H9 (cell line): Measurements from ENCODE around the gene NLE1. TPM values are rescaled to one million over a fixed set of nuclear protein-coding genes. Genes with fewer than 3 reads are reported as not detected.
"Not testable (repeated sequence)": the region's sequence is repeated elsewhere in the genome, so short reads cannot be mapped to it uniquely, and the experiment has no call there.

ENCODE experiments used
- DNase-seq: peaks from one replicate; pipeline ENCODE4 v3.0.0-alpha.2; 2017
- H2AFZ ChIP-seq: one replicate; pipeline ENCODE4 v1.6.1; 2013; ENCODE audit warnings: mild to moderate bottlenecking, low read length, control low read depth, moderate library complexity
- H2AK5ac ChIP-seq: 2 replicates; pipeline ENCODE4 v1.6.1; 2013; ENCODE audit warnings: low read length, control low read depth, mixed read lengths; ENCODE audit not compliant: insufficient read length
- H2BK120ac ChIP-seq: one replicate; pipeline ENCODE4 v1.6.1; 2013; ENCODE audit warnings: low read depth, mild to moderate bottlenecking, low read length, control low read depth, inconsistent platforms; ENCODE audit not compliant: poor library complexity, severe bottlenecking
- H2BK12ac ChIP-seq: 2 replicates; pipeline ENCODE4 v1.6.1; 2013; ENCODE audit warnings: low read length, control low read depth, mixed read lengths, low read depth; ENCODE audit not compliant: insufficient read length
- H2BK15ac ChIP-seq: 2 replicates; pipeline ENCODE4 v1.6.1; 2013; ENCODE audit warnings: low read depth, low read length, control low read depth
- H2BK20ac ChIP-seq: one replicate; pipeline ENCODE4 v1.6.1; 2013; ENCODE audit warnings: low read depth, mild to moderate bottlenecking, low read length, control low read depth, inconsistent platforms; ENCODE audit not compliant: poor library complexity, severe bottlenecking
- H2BK5ac ChIP-seq: 2 replicates; pipeline ENCODE4 v1.6.1; 2013; ENCODE audit warnings: low read length, control low read depth, mixed read lengths; ENCODE audit not compliant: insufficient read length
- H3K14ac ChIP-seq: 2 replicates; pipeline ENCODE4 v1.6.1; 2013; ENCODE audit warnings: low read length, control low read depth; ENCODE audit not compliant: insufficient read depth
- H3K18ac ChIP-seq: 2 replicates; pipeline ENCODE4 v1.6.1; 2013; ENCODE audit warnings: low read depth, mild to moderate bottlenecking, mixed read lengths, low read length, control low read depth; ENCODE audit not compliant: insufficient read length
- H3K23ac ChIP-seq: 2 replicates; pipeline ENCODE4 v1.6.1; 2013; ENCODE audit warnings: low read length, control low read depth, mixed read lengths, low read depth; ENCODE audit not compliant: insufficient read length
- H3K23me2 ChIP-seq: 2 replicates; pipeline ENCODE4 v1.6.1; 2013; ENCODE audit warnings: low read depth, mild to moderate bottlenecking, mixed read lengths, low read length, control low read depth; ENCODE audit not compliant: insufficient read length, poor library complexity, severe bottlenecking
- H3K27ac ChIP-seq: 2 replicates; pipeline ENCODE4 v1.5.1; 2013; ENCODE audit warnings: low read length, control low read depth, mixed read lengths, low read depth; ENCODE audit not compliant: insufficient read length
- H3K27me3 ChIP-seq: 2 replicates; pipeline ENCODE4 v1.6.1; 2013; ENCODE audit warnings: low read length, control low read depth, inconsistent platforms; ENCODE audit not compliant: insufficient read depth
- H3K4ac ChIP-seq: 2 replicates; pipeline ENCODE4 v1.6.1; 2013; ENCODE audit warnings: low read depth, mild to moderate bottlenecking, control low read depth, inconsistent platforms, low read length, moderate library complexity
- H3K4me1 ChIP-seq: 2 replicates; pipeline ENCODE4 v1.6.1; 2013; ENCODE audit warnings: low read length, control low read depth, inconsistent platforms; ENCODE audit not compliant: insufficient read depth
- H3K4me2 ChIP-seq: 2 replicates; pipeline ENCODE4 v1.6.1; 2013; ENCODE audit warnings: low read length, control low read depth, mixed read lengths; ENCODE audit not compliant: insufficient read length, insufficient read depth
- H3K56ac ChIP-seq: 2 replicates; pipeline ENCODE4 v1.6.1; 2013; ENCODE audit warnings: low read depth, mild to moderate bottlenecking, mixed read lengths, low read length, control low read depth; ENCODE audit not compliant: insufficient read length
- H3K79me1 ChIP-seq: 2 replicates; pipeline ENCODE4 v1.6.1; 2013; ENCODE audit warnings: low read depth, mild to moderate bottlenecking, moderate library complexity, low read length, control low read depth, inconsistent platforms; ENCODE audit not compliant: insufficient read depth, poor library complexity, severe bottlenecking
- H3K79me2 ChIP-seq: 2 replicates; pipeline ENCODE4 v1.6.1; 2013; ENCODE audit warnings: low read length, control low read depth, inconsistent platforms; ENCODE audit not compliant: insufficient read depth
- H3K9ac ChIP-seq: 2 replicates; pipeline ENCODE4 v1.6.1; 2013; ENCODE audit warnings: low read length, control low read depth, mixed read lengths; ENCODE audit not compliant: insufficient read length; ENCODE audit errors: extremely low read depth
- H3K9me3 ChIP-seq: one replicate; pipeline ENCODE4 v1.6.1; 2013; ENCODE audit warnings: low read depth, low read length, inconsistent platforms; ENCODE audit not compliant: control insufficient read depth
- H3T11ph ChIP-seq: one replicate; pipeline ENCODE4 v1.6.1; 2013; ENCODE audit warnings: mild to moderate bottlenecking, low read length, control low read depth, inconsistent platforms
- H4K20me1 ChIP-seq: one replicate; pipeline ENCODE4 v1.6.1; 2013; ENCODE audit not compliant: control insufficient read depth, insufficient read length, insufficient read depth
- H4K5ac ChIP-seq: 2 replicates; pipeline ENCODE4 v1.6.1; 2013; ENCODE audit warnings: low read depth, mild to moderate bottlenecking, mixed read lengths, low read length, control low read depth; ENCODE audit not compliant: insufficient read length
- H4K8ac ChIP-seq: replicated peaks from 2 replicates; pipeline ENCODE4 v1.6.1; 2013; ENCODE audit warnings: low read length, control low read depth, mixed read lengths, low read depth; ENCODE audit not compliant: insufficient read length
- H4K91ac ChIP-seq: 2 replicates; pipeline ENCODE4 v1.6.1; 2013; ENCODE audit warnings: low read depth, mild to moderate bottlenecking, moderate library complexity, mixed read lengths, low read length, control low read depth; ENCODE audit not compliant: insufficient read length
- H3K27ac Mint-ChIP-seq, 3 experiments: 2 replicates in 2 of 3; 3 replicates in 1 of 3; pipeline ENCODE4 v1.8.0; 2020 to 2021; ENCODE audit warnings: mixed read lengths in 3 of 3, mild to moderate bottlenecking in 1 of 3, moderate library complexity in 1 of 3
- H3K27me3 Mint-ChIP-seq: 2 replicates; pipeline ENCODE4 v1.8.0; 2021; ENCODE audit warnings: low read depth, mild to moderate bottlenecking, moderate library complexity, mixed read lengths
- H3K36me3 Mint-ChIP-seq, 3 experiments: 2 replicates in 2 of 3; 3 replicates in 1 of 3; pipeline ENCODE4 v1.8.0; 2020 to 2021; ENCODE audit warnings: low read depth in 3 of 3, mixed read lengths in 3 of 3; ENCODE audit not compliant: insufficient read depth in 1 of 3
- H3K4me1 Mint-ChIP-seq, 2 experiments: 2 replicates each; pipeline ENCODE4 v1.8.0; 2020; ENCODE audit warnings: mixed read lengths in 2 of 2
- H3K4me3 Mint-ChIP-seq, 2 experiments: 2 replicates in 1 of 2; 3 replicates in 1 of 2; pipeline ENCODE4 v1.8.0; 2020 to 2021; ENCODE audit warnings: mild to moderate bottlenecking in 2 of 2, mixed read lengths in 2 of 2, moderate library complexity in 1 of 2
- H3K9me3 Mint-ChIP-seq, 2 experiments: 2 replicates in 1 of 2; 3 replicates in 1 of 2; pipeline ENCODE4 v1.8.0; 2020; ENCODE audit warnings: mild to moderate bottlenecking in 2 of 2, mixed read lengths in 2 of 2, moderate library complexity in 1 of 2
- CTCF ChIP-seq: fragments of 200-600 bp; sonication (generic); conservative IDR thresholded peaks from 3 replicates; pipeline ENCODE4 v1.8.0; 2021; ENCODE audit warnings: antibody characterized with exemption, mild to moderate bottlenecking
- WGBS: extraction: QIAGEN DNeasy Blood & Tissue Kit; methylation state at CpG from one replicate; pipeline ENCODE4 v1.1.7; 2013; ENCODE audit warnings: missing lambda C conversion rate, low lambda C conversion rate, mixed read lengths; ENCODE audit not compliant: insufficient read length; ENCODE audit errors: extremely low coverage; 5-methylcytosine and 5-hydroxymethylcytosine counted together
- total RNA-seq: library from RNA; stranded (reverse); gene quantifications from 2 replicates; pipeline ENCODE4 v1.2.1, GENCODE V29; 2021

NLE1 gene
- total RNA-seq, 1 experiment from 2014 or later = 43.9 TPM

- no peak overlapping the region for H3K9ac ChIP-seq
- no peaks in the 10 kb centered on the region for H3K27me3 ChIP-seq
- H2AK5ac ChIP-seq = no peak overlapping the region
- H3K27ac ChIP-seq = no peak overlapping the region
- Mint-ChIP-seq H3K4me3 (no peak overlapping the region), H3K9me3 (no peaks in the 10 kb centered on the region), H3K4me1 (peaks cover under 1 to 3% of the 10 kb centered on the region in 2 experiments; a peak in 1 of 4 replicates), H3K27me3 (no peaks in the 10 kb centered on the region), H3K27ac (peak overlapping the region in 1 of 3 experiments; percentile 52; a peak in 2 of 7 replicates), H3K36me3 (peaks cover 2 to 5% (median 4%) of the 10 kb centered on the region in 3 experiments; a peak in 2 of 7 replicates)
- H3K14ac ChIP-seq = no peak overlapping the region
- H4K20me1 ChIP-seq = no peaks in the 10 kb centered on the region
- WGBS = no CpG with 5 or more reads among the region's 2 CpGs
- TF ChIP-seq CTCF = no peak
- no peak overlapping the region for H3K23ac ChIP-seq
- no peak for DNase-seq
- H2AFZ ChIP-seq = no peak overlapping the region
- H4K8ac ChIP-seq = no peak overlapping the region
- no peaks in the 10 kb centered on the region for H3K79me2 ChIP-seq
- H2BK120ac ChIP-seq = no peak overlapping the region
- H2BK15ac ChIP-seq = no peak overlapping the region
- no peak overlapping the region for H4K91ac ChIP-seq
- no peak overlapping the region for H2BK20ac ChIP-seq
- no peak overlapping the region for H4K5ac ChIP-seq
- no peak overlapping the region for H2BK12ac ChIP-seq
- H3T11ph ChIP-seq = no peak overlapping the region
- H3K23me2 ChIP-seq = no peaks in the 10 kb centered on the region
- no peak overlapping the region for H3K4me2 ChIP-seq
- no peaks in the 10 kb centered on the region for H3K79me1 ChIP-seq
- no peak overlapping the region for H3K4ac ChIP-seq
- H3K9me3 ChIP-seq = no peaks in the 10 kb centered on the region
- H3K4me1 ChIP-seq = no peaks in the 10 kb centered on the region; the same call in 1 of the 2 replicates
- no peak overlapping the region for H3K56ac ChIP-seq
- H2BK5ac ChIP-seq = no peak overlapping the region
- no peak overlapping the region for H3K18ac ChIP-seq
Observed at GRCh38 chr17:35094902-35095301, 47.2 kb downstream of the NLE1 start.

- not testable (repeated sequence) for DNase-seq, H3K9me3 Mint-ChIP-seq, H3K9me3 ChIP-seq, H3K18ac ChIP-seq, H4K91ac ChIP-seq, H2BK15ac ChIP-seq, H3K4me3 Mint-ChIP-seq, H3K27ac Mint-ChIP-seq, H3K56ac ChIP-seq, H3K23ac ChIP-seq, H4K5ac ChIP-seq, H3K9ac ChIP-seq, H4K20me1 ChIP-seq, H2AK5ac ChIP-seq, H3K4me1 ChIP-seq, H3K4me2 ChIP-seq, H3K36me3 Mint-ChIP-seq, H2BK5ac ChIP-seq, H3K27ac ChIP-seq, H2BK12ac ChIP-seq, H3K79me1 ChIP-seq, H3T11ph ChIP-seq, H3K27me3 ChIP-seq, H4K8ac ChIP-seq, H2AFZ ChIP-seq, H3K4ac ChIP-seq, H3K79me2 ChIP-seq, H3K27me3 Mint-ChIP-seq, H2BK120ac ChIP-seq, H2BK20ac ChIP-seq, H3K14ac ChIP-seq
- H3K4me1 Mint-ChIP-seq = peaks cover 34% of the 10 kb centered on the region in 2 experiments
- WGBS = no CpG with 5 or more reads among the region's 11 CpGs
- peaks cover 15% of the 10 kb centered on the region for H3K23me2 ChIP-seq
Observed at GRCh38 chr17:35090707-35091106, 51.4 kb downstream of the NLE1 start.
